GM12874 (cell line): ENCODE results near the gene ANKRD61.

Source experiments
- TF ChIP-seq, protein P1 (sequence below): IDR thresholded peaks from 2 replicates; pipeline ENCODE4 v1.5.1; 2011; ENCODE audit warnings: low read depth, mild to moderate bottlenecking, control low read depth, low read length, moderate library complexity; ENCODE audit not compliant: insufficient read depth

Gene ANKRD61

GRCh38 chr7:6030988-6031387, at the start of gene ANKRD61:
TSS of gene ANKRD61 (plus strand) at chr7:6031376. CDS start at chr7:6031376, 0 bp downstream.
- TF ChIP-seq, protein P1, sequence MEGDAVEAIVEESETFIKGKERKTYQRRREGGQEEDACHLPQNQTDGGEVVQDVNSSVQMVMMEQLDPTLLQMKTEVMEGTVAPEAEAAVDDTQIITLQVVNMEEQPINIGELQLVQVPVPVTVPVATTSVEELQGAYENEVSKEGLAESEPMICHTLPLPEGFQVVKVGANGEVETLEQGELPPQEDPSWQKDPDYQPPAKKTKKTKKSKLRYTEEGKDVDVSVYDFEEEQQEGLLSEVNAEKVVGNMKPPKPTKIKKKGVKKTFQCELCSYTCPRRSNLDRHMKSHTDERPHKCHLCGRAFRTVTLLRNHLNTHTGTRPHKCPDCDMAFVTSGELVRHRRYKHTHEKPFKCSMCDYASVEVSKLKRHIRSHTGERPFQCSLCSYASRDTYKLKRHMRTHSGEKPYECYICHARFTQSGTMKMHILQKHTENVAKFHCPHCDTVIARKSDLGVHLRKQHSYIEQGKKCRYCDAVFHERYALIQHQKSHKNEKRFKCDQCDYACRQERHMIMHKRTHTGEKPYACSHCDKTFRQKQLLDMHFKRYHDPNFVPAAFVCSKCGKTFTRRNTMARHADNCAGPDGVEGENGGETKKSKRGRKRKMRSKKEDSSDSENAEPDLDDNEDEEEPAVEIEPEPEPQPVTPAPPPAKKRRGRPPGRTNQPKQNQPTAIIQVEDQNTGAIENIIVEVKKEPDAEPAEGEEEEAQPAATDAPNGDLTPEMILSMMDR, result no peak

DNA sequence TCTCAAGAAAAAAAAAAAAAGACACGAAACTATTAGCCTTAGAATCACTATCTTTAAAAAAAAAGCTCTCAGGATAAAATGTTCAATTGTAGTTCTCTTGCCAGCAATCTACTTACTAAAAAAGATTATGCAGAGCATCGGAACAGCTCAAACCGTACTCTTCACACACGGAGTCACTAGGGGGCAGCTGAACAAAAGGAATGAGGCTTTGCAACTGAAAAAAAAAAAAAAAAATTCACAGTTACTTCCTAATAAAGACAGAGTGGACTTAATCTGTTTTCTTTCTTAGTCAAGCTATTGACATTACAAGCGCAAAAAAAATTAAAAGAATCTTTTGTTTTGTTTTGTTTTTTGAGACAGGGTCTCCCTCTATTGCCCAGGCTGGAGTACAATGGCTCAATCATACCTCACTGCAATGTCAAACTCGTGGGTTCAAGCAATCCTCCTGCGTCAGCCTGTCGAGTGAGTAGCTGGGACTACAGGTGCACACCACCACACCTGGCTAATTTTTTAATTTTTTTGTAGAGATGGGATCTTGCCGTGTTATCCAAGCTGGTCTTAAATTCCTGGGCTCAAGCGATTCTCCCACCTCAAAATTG, 33.9 kb upstream of the ANKRD61 start:
- TF ChIP-seq, protein P1, result peak; percentile 28; the same call in 1 of the 2 replicates

DNA sequence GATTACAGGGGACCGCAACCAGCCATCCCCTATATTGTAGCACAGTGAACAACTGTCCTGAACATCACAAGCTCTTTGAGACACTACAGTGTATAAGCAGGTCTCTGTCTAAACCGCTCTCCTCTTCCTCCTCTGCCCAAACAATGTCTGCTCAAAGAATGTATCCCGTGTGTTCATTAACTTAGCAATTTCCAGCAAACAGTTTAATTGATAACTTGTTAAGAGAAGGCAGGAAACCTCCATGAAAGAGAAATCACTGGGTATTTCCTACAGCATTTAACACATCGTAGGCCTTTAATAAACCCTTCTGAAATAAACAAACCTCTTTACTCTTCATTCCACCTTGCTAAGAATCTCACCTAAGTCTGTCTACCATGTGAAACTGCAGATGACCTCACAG, 23.8 kb upstream of the ANKRD61 start:
- TF ChIP-seq, protein P1, result no peak

GRCh38 chr7:6008668-6009611, 22.2 kb upstream of the ANKRD61 start, which contains the start of the genes AIMP2 and PMS2:
TSS of gene AIMP2 (plus strand) at chr7:6009272. CDS start at chr7:6009364, 92 bp downstream.
TSS of gene PMS2 (minus strand) at chr7:6009049. CDS start at chr7:6009019, 30 bp downstream.
- TF ChIP-seq, protein P1, result peak; percentile 35

GRCh38 chr7:6011541-6011940, 19.6 kb upstream of the ANKRD61 start:
- TF ChIP-seq, protein P1, result no peak

DNA sequence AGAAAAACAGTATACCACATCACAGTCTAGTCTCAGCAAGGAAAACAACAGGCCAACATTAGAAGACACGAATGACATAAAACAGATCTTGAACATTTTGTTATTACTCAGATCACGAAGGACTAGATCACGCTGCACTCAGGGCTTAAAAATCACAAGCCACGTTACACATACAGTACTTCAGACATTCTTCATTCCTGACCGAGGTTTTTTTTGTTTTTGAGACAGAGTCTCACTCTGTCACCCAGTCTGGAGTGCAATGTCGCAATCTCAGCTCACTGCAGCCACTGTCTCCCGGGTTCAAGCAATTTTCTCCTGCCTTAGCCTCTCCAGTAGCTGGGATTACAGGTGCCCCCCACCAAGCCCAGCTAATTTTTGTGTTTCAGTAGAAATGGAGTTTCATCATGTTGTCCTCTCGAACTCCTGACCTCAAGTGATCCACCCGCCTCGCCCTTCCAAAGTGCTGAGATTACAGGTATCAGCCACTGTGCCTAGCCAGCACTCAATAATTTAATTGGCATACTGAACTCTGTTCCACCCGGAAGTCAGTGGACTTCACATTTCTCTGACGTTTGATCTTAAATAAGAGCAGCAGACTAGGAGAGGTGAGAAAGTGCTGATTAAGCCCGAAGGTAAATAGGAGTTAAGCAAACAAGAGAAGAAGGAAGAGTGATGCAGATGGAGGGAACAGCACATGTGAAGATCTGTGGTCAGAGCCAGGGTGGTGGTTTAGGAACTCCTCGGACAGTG, 18.6 kb upstream of the ANKRD61 start:
- TF ChIP-seq, protein P1, result no peak
